K562 (cell line): ENCODE results near the gene SLC35B1. TPM values are rescaled to one million over a fixed set of nuclear protein-coding genes. Genes with fewer than 3 reads are reported as not detected.

Source experiments
- ATAC-seq: fragments of 200-7000 bp; cut with Tn5 transposase; 3 replicates; pipeline ENCODE4 v1.9.1; 2020; ENCODE audit warnings: moderate library complexity
- BruUV-seq: library from RNA; stranded (reverse); fragments of 400-500 nt; replicated peaks from 2 replicates; lab custom pipeline; 2021; lab: Mats Ljungman, UMichigan
- CTCF ChIA-PET: fragments of 300-600 bp; formaldehyde crosslinking; extraction: SDS; loops from one replicate; lab custom pipeline; 2021; ENCODE audit warnings: low intra/inter-chr PET ratio; lab: Yijun Ruan, JAX
- POLR2A ChIA-PET: fragments of 300-600, 350-650 bp; sonication (Branson Sonifier 250); formaldehyde crosslinking; extraction: SDS; loops from one replicate; lab custom pipeline; 2021; ENCODE audit warnings: antibody characterized with exemption, inconsistent platforms; lab: Yijun Ruan, JAX
- DNase-seq, 4 experiments: peaks; one replicate each; pipeline versions ENCODE4 v3.0.0 to v3.0.0-alpha.2; 2011 to 2018; ENCODE audit warnings: low spot score in 3 of 4, mixed read lengths in 3 of 4; ENCODE audit errors: extremely low read depth in 1 of 4
- FAIRE-seq: peaks from 2 replicates; lab custom pipeline; 2011; peaks lifted over from hg19 to GRCh38; lab: Jason Lieb, UNC
- H2AFZ ChIP-seq: 2 replicates; pipeline ENCODE4 v1.6.0; 2011; ENCODE audit warnings: low read depth, low read length, control low read depth, inconsistent platforms
- H3K27ac ChIP-seq: fragments of 200-600 bp; 3 replicates; pipeline ENCODE4 v1.8.0; 2011; ENCODE audit warnings: low read depth, mild to moderate bottlenecking, control low read depth, inconsistent platforms, low read length, moderate library complexity, mixed read lengths; ENCODE audit errors: extremely low read depth
- H3K27me3 ChIP-seq, 2 experiments: fragments of 300-600 bp in 1 of 2; 2 replicates in 1 of 2; 3 replicates in 1 of 2; pipeline versions ENCODE4 v1.6.0 to v1.8.0; 2011; ENCODE audit warnings: inconsistent platforms in 2 of 2, low read length in 2 of 2, mild to moderate bottlenecking in 1 of 2, mixed read lengths in 1 of 2, moderate library complexity in 1 of 2; ENCODE audit not compliant: control insufficient read depth in 2 of 2, insufficient read depth in 2 of 2
- H3K36me3 ChIP-seq: fragments of 300-600 bp; 3 replicates; pipeline ENCODE4 v1.8.0; 2011; ENCODE audit warnings: mild to moderate bottlenecking, low read length, inconsistent platforms; ENCODE audit not compliant: control insufficient read depth, insufficient read depth
- H3K4me1 ChIP-seq, 2 experiments: fragments of 200-600 bp in 1 of 2; replicated peaks in 1 of 2; 2 replicates in 1 of 2; 3 replicates in 1 of 2; pipeline versions ENCODE4 v1.5.1 to v1.8.0; 2011; ENCODE audit warnings: inconsistent platforms in 2 of 2, low read length in 2 of 2, mild to moderate bottlenecking in 1 of 2, mixed read lengths in 1 of 2, moderate library complexity in 1 of 2; ENCODE audit not compliant: control insufficient read depth in 2 of 2, insufficient read depth in 2 of 2
- H3K4me2 ChIP-seq: 2 replicates; pipeline ENCODE4 v1.6.1; 2011; ENCODE audit warnings: low read length, control low read depth, inconsistent platforms, mixed read lengths; ENCODE audit not compliant: insufficient read depth
- H3K4me3 ChIP-seq: fragments of 200-600 bp; sonication (generic), shearing (Covaris generic); 2 replicates; pipeline ENCODE4 v1.5.1; 2016; ENCODE audit warnings: control low read depth, inconsistent platforms
- H3K79me2 ChIP-seq: fragments of 200-600 bp; 3 replicates; pipeline ENCODE4 v1.8.0; 2011; ENCODE audit warnings: low read length, inconsistent platforms; ENCODE audit not compliant: control insufficient read depth, insufficient read depth
- H3K9ac ChIP-seq, 2 experiments: 2 replicates each; pipeline versions ENCODE4 v1.6.0 to v1.6.1; 2011; ENCODE audit warnings: low read depth in 2 of 2, low read length in 2 of 2, control low read depth in 1 of 2, inconsistent platforms in 1 of 2, mild to moderate bottlenecking in 1 of 2, mixed read lengths in 1 of 2; ENCODE audit not compliant: insufficient read depth in 1 of 2
- H3K9me1 ChIP-seq: one replicate; pipeline ENCODE4 v1.6.0; 2011; ENCODE audit warnings: inconsistent platforms, mild to moderate bottlenecking, low read length, moderate library complexity; ENCODE audit not compliant: control insufficient read depth, insufficient read depth
- H3K9me3 ChIP-seq: replicated peaks from 2 replicates; pipeline ENCODE4 v1.5.1; 2011; ENCODE audit warnings: low read depth, low read length, inconsistent platforms; ENCODE audit not compliant: control insufficient read depth, insufficient read depth
- H4K20me1 ChIP-seq: replicated peaks from 2 replicates; pipeline ENCODE4 v1.6.1; 2011; ENCODE audit warnings: low read length, inconsistent platforms, mixed read lengths; ENCODE audit not compliant: control insufficient read depth, insufficient read depth
- CBX3 ChIP-seq, 2 experiments: IDR thresholded peaks; 1 replicate in 1 of 2; 2 replicates in 1 of 2; pipeline ENCODE4 v1.6.1; 2012; ENCODE audit warnings: inconsistent platforms in 2 of 2, low read length in 2 of 2, borderline replicate concordance in 1 of 2, control low read depth in 1 of 2
- MEF2A ChIP-seq: IDR thresholded peaks from 2 replicates; pipeline ENCODE4 v1.6.1; 2011; ENCODE audit warnings: low read depth, mild to moderate bottlenecking, low read length, moderate library complexity; ENCODE audit not compliant: control insufficient read depth
- RFX7 ChIP-seq: fragments of 250-450 bp; sonication (Bioruptor Pico); IDR thresholded peaks from 2 replicates; pipeline ENCODE4 v1.5.1; 2021; ENCODE audit warnings: mild to moderate bottlenecking
- TOE1 ChIP-seq, 2 experiments: fragments of 450-650 bp in 1 of 2; sonication (generic) in 1 of 2; formaldehyde crosslinking in 1 of 2; IDR thresholded peaks; 2 replicates each; pipeline versions ENCODE4 v1.7.1 to v1.8.0; 2016 to 2022; ENCODE audit warnings: borderline replicate concordance in 2 of 2, mild to moderate bottlenecking in 2 of 2, antibody characterized with exemption in 1 of 2, inconsistent platforms in 1 of 2, low read depth in 1 of 2, missing genetic modification reagents in 1 of 2, moderate library complexity in 1 of 2
- ZBTB17 ChIP-seq: fragments of 450-650 bp; formaldehyde crosslinking; IDR thresholded peaks from 2 replicates; pipeline ENCODE4 v1.4.0; 2020; ENCODE audit warnings: mild to moderate bottlenecking
- ZNF79 ChIP-seq: fragments of 250-450 bp; sonication (Bioruptor Pico); IDR thresholded peaks from 2 replicates; pipeline ENCODE4 v1.4.0; 2020; ENCODE audit warnings: low read depth, mild to moderate bottlenecking, moderate library complexity
- WGBS: fragments of 100-300 bp; shearing (Covaris generic); methylation state at CpG from one replicate; pipeline ENCODE4 v1.1.6; 2016; ENCODE audit warnings: low coverage, mixed read lengths; ENCODE audit not compliant: insufficient coverage; ENCODE audit errors: missing lambda C conversion rate; 5-methylcytosine and 5-hydroxymethylcytosine counted together
- in situ Hi-C: fragments of 300-500 bp; cut with MboI; formaldehyde crosslinking; loops from 4 replicates; pipeline ENCODE4 v1.15.0; 2018; ENCODE audit warnings: inconsistent platforms, mixed read lengths
- intact Hi-C: fragments of 100-400 bp; cut with micrococcal nuclease; formaldehyde crosslinking; loops from 2 replicates; pipeline ENCODE4 v1.14.2; 2022
- polyA plus RNA-seq, 8 experiments: library from polyadenylated mRNA; depleted of rRNA in 4 of 8; stranded (reverse) in 5 of 8; unstranded in 3 of 8; fragments of >200 nt; fragmentation: Nextera tagmentation in 2 of 8; fragmentation: Illumina TruSeq in 1 of 8; extraction: Ambion mirVana in 2 of 8; extraction: Trizol in 1 of 8; gene quantifications; 2 replicates each; pipeline versions ENCODE4 v1.2.1 to v1.2.3, GENCODE V29; 2011 to 2014; ENCODE audit warnings: inconsistent platforms in 1 of 8, missing spikeins in 1 of 8
- total RNA-seq, 7 experiments: library from RNA; depleted of rRNA in 6 of 7; stranded (reverse); fragments of >200 nt in 6 of 7; fragmentation: Illumina TruSeq in 2 of 7; extraction: Trizol in 2 of 7; gene quantifications; 2 replicates each; pipeline versions ENCODE4 v1.2.1 to v1.2.3, GENCODE V29; 2011 to 2021; ENCODE audit warnings: low replicate concordance in 1 of 7
- TF ChIP-seq, protein P1 (sequence below): fragments of 250-450 bp; sonication (Bioruptor Pico); IDR thresholded peaks from 2 replicates; pipeline ENCODE4 v1.4.0; 2020
- TF ChIP-seq, protein P2 (sequence below): fragments of 450-650 bp; formaldehyde crosslinking; IDR thresholded peaks from 2 replicates; pipeline ENCODE4 v1.4.0; 2022; ENCODE audit warnings: mild to moderate bottlenecking, moderate library complexity
- TF ChIP-seq, protein P3 (sequence below): sonication (generic); formaldehyde crosslinking; IDR thresholded peaks from 2 replicates; pipeline ENCODE4 v1.8.0; 2022; ENCODE audit warnings: mild to moderate bottlenecking, low read depth, missing genetic modification reagents

SLC35B1 gene
- total and polyA plus RNA-seq, 9 of the 15 experiments (the other 6 are each of a cell fraction or from before 2014, with no cell fraction given): 51.4 to 87.9 (median 66.3) TPM

- peak; percentile 93 for TF ChIP-seq ZBTB17
- TF ChIP-seq MEF2A: no peak; the same call in 1 of the 2 replicates
- peak in 1 of 2 experiments; percentile 79; a peak in 1 of 3 replicates for TF ChIP-seq CBX3 (IDR thresholded peaks at IDR 0.05; ENCODE audit: borderline replicate concordance in 1 of 2, low read length in 2 of 2)
Measured at GRCh38 chr17:49739641-49740271, 32.0 kb upstream of the SLC35B1 start (continued).

DNA sequence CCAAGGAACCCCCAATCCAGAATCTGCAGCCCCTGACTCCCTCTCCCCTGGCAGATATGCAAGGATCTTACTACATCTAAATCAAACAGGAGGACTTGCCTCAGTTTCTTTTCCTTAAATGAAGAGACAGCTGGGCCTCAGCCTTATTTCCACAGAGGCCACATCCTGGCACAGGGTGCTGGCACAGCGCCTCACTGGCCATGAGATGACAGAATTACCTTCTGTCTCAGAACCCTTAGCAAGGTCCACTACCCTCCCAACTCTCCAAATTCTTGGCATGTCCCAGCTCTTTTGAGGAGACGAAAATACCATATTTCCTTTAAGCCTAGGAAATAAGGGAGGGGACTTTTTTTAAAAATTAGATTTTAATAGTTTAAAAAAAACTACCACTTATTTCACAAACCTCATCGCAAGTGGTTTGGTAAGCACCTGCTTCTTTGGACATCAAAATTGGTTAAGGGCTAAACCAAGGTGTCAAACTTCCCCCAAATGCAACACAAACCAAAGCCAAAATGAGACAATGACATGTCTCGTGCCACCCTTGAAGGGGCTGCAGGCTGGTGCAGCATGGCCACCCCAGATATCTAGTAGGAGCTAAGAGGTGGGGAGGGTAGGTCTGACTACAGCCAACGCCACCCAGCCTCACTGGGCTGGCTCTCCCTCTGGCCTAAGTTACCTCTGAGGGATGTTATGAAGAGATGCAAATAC is 30.8 kb upstream of the SLC35B1 start:
- DNase-seq (no peak), ATAC-seq (no peak), FAIRE-seq (no peak)
- ChIA-PET CTCF (no interaction called here), POLR2A (interaction anchor here (0.5 to 1.5 kb wide), 4 partner anchors 10 to 49 kb away, joined by 3 to 8 read pairs (median 3); partner anchors contain the start of gene KAT7)
- in situ Hi-C loops: no loop called here
- H4K20me1 ChIP-seq: peaks cover 9% of the 10 kb centered on the region
- peaks cover 84% of the 10 kb centered on the region for H3K79me2 ChIP-seq
- no TSS peak for BruUV-seq
- H3K4me1 ChIP-seq: peaks cover 28 to 55% of the 10 kb centered on the region in 2 experiments
- 74% methylated on average over 5 of the region's 5 CpGs for WGBS
- TF ChIP-seq, protein P1, sequence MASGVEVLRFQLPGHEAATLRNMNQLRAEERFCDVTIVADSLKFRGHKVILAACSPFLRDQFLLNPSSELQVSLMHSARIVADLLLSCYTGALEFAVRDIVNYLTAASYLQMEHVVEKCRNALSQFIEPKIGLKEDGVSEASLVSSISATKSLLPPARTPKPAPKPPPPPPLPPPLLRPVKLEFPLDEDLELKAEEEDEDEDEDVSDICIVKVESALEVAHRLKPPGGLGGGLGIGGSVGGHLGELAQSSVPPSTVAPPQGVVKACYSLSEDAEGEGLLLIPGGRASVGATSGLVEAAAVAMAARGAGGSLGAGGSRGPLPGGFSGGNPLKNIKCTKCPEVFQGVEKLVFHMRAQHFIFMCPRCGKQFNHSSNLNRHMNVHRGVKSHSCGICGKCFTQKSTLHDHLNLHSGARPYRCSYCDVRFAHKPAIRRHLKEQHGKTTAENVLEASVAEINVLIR (CRISPR knock-in tag): 0 out of 2 replicates have a peak, but pooled peaks have one; percentile 9
- TF ChIP-seq, protein P2, sequence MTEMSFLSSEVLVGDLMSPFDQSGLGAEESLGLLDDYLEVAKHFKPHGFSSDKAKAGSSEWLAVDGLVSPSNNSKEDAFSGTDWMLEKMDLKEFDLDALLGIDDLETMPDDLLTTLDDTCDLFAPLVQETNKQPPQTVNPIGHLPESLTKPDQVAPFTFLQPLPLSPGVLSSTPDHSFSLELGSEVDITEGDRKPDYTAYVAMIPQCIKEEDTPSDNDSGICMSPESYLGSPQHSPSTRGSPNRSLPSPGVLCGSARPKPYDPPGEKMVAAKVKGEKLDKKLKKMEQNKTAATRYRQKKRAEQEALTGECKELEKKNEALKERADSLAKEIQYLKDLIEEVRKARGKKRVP (CRISPR knock-in tag): no peak
- TF ChIP-seq, protein P3, sequence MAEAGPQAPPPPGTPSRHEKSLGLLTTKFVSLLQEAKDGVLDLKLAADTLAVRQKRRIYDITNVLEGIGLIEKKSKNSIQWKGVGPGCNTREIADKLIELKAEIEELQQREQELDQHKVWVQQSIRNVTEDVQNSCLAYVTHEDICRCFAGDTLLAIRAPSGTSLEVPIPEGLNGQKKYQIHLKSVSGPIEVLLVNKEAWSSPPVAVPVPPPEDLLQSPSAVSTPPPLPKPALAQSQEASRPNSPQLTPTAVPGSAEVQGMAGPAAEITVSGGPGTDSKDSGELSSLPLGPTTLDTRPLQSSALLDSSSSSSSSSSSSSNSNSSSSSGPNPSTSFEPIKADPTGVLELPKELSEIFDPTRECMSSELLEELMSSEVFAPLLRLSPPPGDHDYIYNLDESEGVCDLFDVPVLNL (CRISPR knock-in tag): peak; percentile 24; the same call in 1 of the 2 replicates
- TF ChIP-seq TOE1 (IDR thresholded peaks at IDR 0.05; ENCODE audit: borderline replicate concordance) (no peak), TOE1 (CRISPR knock-in tag; IDR thresholded peaks at IDR 0.05; ENCODE audit: borderline replicate concordance, low read depth) (0 out of 2 replicates have a peak, but pooled peaks have one; percentile 31), RFX7 (no peak), ZNF79 (no peak)
- no peak overlapping the region for H3K4me3 ChIP-seq
- no peaks in the 10 kb centered on the region; the same call in 1 of the 2 replicates for H3K9me3 ChIP-seq
- peaks cover 68% of the 10 kb centered on the region for H3K36me3 ChIP-seq
- H2AFZ ChIP-seq: no peak overlapping the region
- intact Hi-C loops: loop anchor here (2.0 kb wide), 1 partner anchor 30 kb away; no protein-coding TSS in a partner anchor
- no peak overlapping the region; a peak in 1 of 4 replicates for H3K9ac ChIP-seq
- H3K9me1 ChIP-seq: no peaks in the 10 kb centered on the region
- H3K27ac ChIP-seq: peak overlapping the region; percentile 92; the same call in 2 of the 3 replicates
- H3K4me2 ChIP-seq: peak overlapping the region; percentile 58
- no peaks in the 10 kb centered on the region for H3K27me3 ChIP-seq
